Mesenchymal stem cell (in vitro differentiated cells and primary cell): Measurements from ENCODE around the gene NCOA1.

Experiments
- DNase-seq: peaks from one replicate; pipeline ENCODE4 v3.0.0-alpha.2; 2013
- H2AFZ ChIP-seq: one replicate; pipeline ENCODE4 v1.6.1; 2013; ENCODE audit warnings: low read depth, mild to moderate bottlenecking, control low read depth, inconsistent platforms, low read length, moderate library complexity
- H2AK5ac ChIP-seq: 2 replicates; pipeline ENCODE4 v1.6.1; 2013; ENCODE audit warnings: low read length, moderate library complexity, mild to moderate bottlenecking, inconsistent platforms; ENCODE audit not compliant: severe bottlenecking
- H2BK120ac ChIP-seq: one replicate; pipeline ENCODE4 v1.6.1; 2013; ENCODE audit warnings: low read depth, mild to moderate bottlenecking, inconsistent platforms, low read length, moderate library complexity
- H2BK12ac ChIP-seq, 2 experiments: one replicate each; pipeline ENCODE4 v1.6.1; 2013; ENCODE audit warnings: inconsistent platforms in 2 of 2, low read length in 2 of 2, mild to moderate bottlenecking in 2 of 2, moderate library complexity in 2 of 2, control low read depth in 1 of 2
- H2BK15ac ChIP-seq: one replicate; pipeline ENCODE4 v1.6.1; 2013; ENCODE audit warnings: mild to moderate bottlenecking, low read depth, inconsistent platforms; ENCODE audit not compliant: poor library complexity, severe bottlenecking
- H2BK5ac ChIP-seq: 2 replicates; pipeline ENCODE4 v1.6.1; 2013; ENCODE audit warnings: low read depth, mild to moderate bottlenecking, low read length, control low read depth, inconsistent platforms; ENCODE audit not compliant: poor library complexity, severe bottlenecking
- H3K14ac ChIP-seq, 2 experiments: one replicate each; pipeline ENCODE4 v1.6.1; 2013; ENCODE audit warnings: inconsistent platforms in 2 of 2, low read length in 2 of 2, control low read depth in 1 of 2, mild to moderate bottlenecking in 1 of 2, moderate library complexity in 1 of 2
- H3K18ac ChIP-seq, 2 experiments: one replicate each; pipeline ENCODE4 v1.6.1; 2013; ENCODE audit warnings: inconsistent platforms in 2 of 2, low read length in 2 of 2, control low read depth in 1 of 2, low read depth in 1 of 2, mild to moderate bottlenecking in 1 of 2
- H3K23ac ChIP-seq, 2 experiments: one replicate each; pipeline ENCODE4 v1.6.1; 2013; ENCODE audit warnings: inconsistent platforms in 2 of 2, low read length in 2 of 2, mild to moderate bottlenecking in 2 of 2, moderate library complexity in 2 of 2, control low read depth in 1 of 2
- H3K27ac ChIP-seq: 2 replicates; pipeline ENCODE4 v1.5.1; 2013; ENCODE audit warnings: mild to moderate bottlenecking, moderate library complexity, low read length, control low read depth, inconsistent platforms; ENCODE audit not compliant: poor library complexity, severe bottlenecking
- H3K27me3 ChIP-seq, 2 experiments: 2 replicates each; pipeline versions ENCODE4 v1.6.1 to v1.7.0; 2013; ENCODE audit warnings: low read length in 2 of 2, mild to moderate bottlenecking in 2 of 2, moderate library complexity in 2 of 2, control low read depth in 1 of 2, inconsistent platforms in 1 of 2; ENCODE audit not compliant: control insufficient read depth in 1 of 2, insufficient read depth in 1 of 2
- H3K36me3 ChIP-seq, 2 experiments: 2 replicates each; pipeline versions ENCODE4 v1.6.1 to v1.7.0; 2013; ENCODE audit warnings: low read length in 2 of 2, control low read depth in 1 of 2, inconsistent platforms in 1 of 2, low read depth in 1 of 2, mild to moderate bottlenecking in 1 of 2; ENCODE audit not compliant: insufficient read depth in 2 of 2, control insufficient read depth in 1 of 2
- H3K4ac ChIP-seq, 2 experiments: one replicate each; pipeline ENCODE4 v1.6.1; 2013; ENCODE audit warnings: inconsistent platforms in 2 of 2, low read length in 2 of 2, mild to moderate bottlenecking in 2 of 2, moderate library complexity in 2 of 2, control low read depth in 1 of 2, low read depth in 1 of 2
- H3K4me1 ChIP-seq: 2 replicates; pipeline ENCODE4 v1.6.1; 2013; ENCODE audit warnings: low read depth, low read length, control low read depth; ENCODE audit not compliant: control insufficient read depth, insufficient read depth
- H3K4me2 ChIP-seq: 2 replicates; pipeline ENCODE4 v1.6.1; 2013; ENCODE audit warnings: low read length, mild to moderate bottlenecking, inconsistent platforms; ENCODE audit not compliant: poor library complexity, severe bottlenecking
- H3K4me3 ChIP-seq, 2 experiments: 2 replicates each; pipeline versions ENCODE4 v1.5.1 to v1.7.0; 2013; ENCODE audit warnings: low read length in 2 of 2, mild to moderate bottlenecking in 2 of 2, control low read depth in 1 of 2, low read depth in 1 of 2; ENCODE audit not compliant: insufficient read depth in 1 of 2
- H3K79me1 ChIP-seq: replicated peaks from 2 replicates; pipeline ENCODE4 v1.6.1; 2013; ENCODE audit warnings: mild to moderate bottlenecking, control low read depth, low read length, inconsistent platforms; ENCODE audit not compliant: poor library complexity, severe bottlenecking
- H3K9ac ChIP-seq: 2 replicates; pipeline ENCODE4 v1.7.0; 2013; ENCODE audit warnings: mild to moderate bottlenecking, low read length, moderate library complexity
- H3K9me3 ChIP-seq: 2 replicates; pipeline ENCODE4 v1.7.0; 2013; ENCODE audit warnings: mild to moderate bottlenecking, low read length; ENCODE audit not compliant: control insufficient read depth
- H4K8ac ChIP-seq: one replicate; pipeline ENCODE4 v1.6.1; 2013; ENCODE audit warnings: inconsistent platforms, mild to moderate bottlenecking, low read length, moderate library complexity
- H4K91ac ChIP-seq: one replicate; pipeline ENCODE4 v1.6.1; 2013; ENCODE audit warnings: mild to moderate bottlenecking, low read length, inconsistent platforms
- WGBS: methylation state at CpG from one replicate; pipeline ENCODE4 v1.1.7; 2013; ENCODE audit warnings: mixed read lengths; 5-methylcytosine and 5-hydroxymethylcytosine counted together

The NCOA1 gene

GRCh38 chr2:24613154-24613814, 122.2 kb downstream of the NCOA1 start:
- Histone ChIP-seq H3K27ac (no peak overlapping the region), H2BK12ac (peak overlapping the region in 1 of 2 experiments; percentile 29), H2AK5ac (no peak overlapping the region), H2BK15ac (no peak overlapping the region), H2BK5ac (no peak overlapping the region), H3K9me3 (no peaks in the 10 kb centered on the region), H3K27me3 (no peaks in the 10 kb centered on the region), H3K18ac (peak overlapping the region in 1 of 2 experiments; percentile 61), H3K14ac (peak overlapping the region in 1 of 2 experiments; percentile 18), H2AFZ (no peak overlapping the region), H4K8ac (peak overlapping the region; percentile 61), H3K23ac (no peak overlapping the region), H3K4me2 (no peak overlapping the region), H3K4me1 (peaks cover 3% of the 10 kb centered on the region), H3K4ac (no peak overlapping the region), H3K36me3 (no peaks in the 10 kb centered on the region), H3K9ac (no peak overlapping the region), H4K91ac (peak overlapping the region; percentile 88), H2BK120ac (no peak overlapping the region), H3K4me3 (no peak overlapping the region), H3K79me1 (peaks cover 23% of the 10 kb centered on the region)
- DNase-seq, result peak; percentile 78
- WGBS, result 63% methylated on average over 6 of the region's 6 CpGs

GRCh38 chr2:24616616-24617015, 125.6 kb downstream of the NCOA1 start:
- 88% methylated on average over 1 of the region's 2 CpGs for WGBS
- no peak overlapping the region for H2BK120ac ChIP-seq
- peak; percentile 37 for DNase-seq
- no peaks in the 10 kb centered on the region for H3K36me3 ChIP-seq
- no peak overlapping the region for H3K18ac ChIP-seq
- no peak overlapping the region for H3K9ac ChIP-seq
- no peak overlapping the region for H2AK5ac ChIP-seq
- H2BK12ac ChIP-seq, result no peak overlapping the region
- H4K91ac ChIP-seq, result no peak overlapping the region
- no peaks in the 10 kb centered on the region for H3K9me3 ChIP-seq
- no peak overlapping the region for H2BK15ac ChIP-seq
- H4K8ac ChIP-seq, result no peak overlapping the region
- H2BK5ac ChIP-seq, result no peak overlapping the region
- H3K4me1 ChIP-seq, result peaks cover 3% of the 10 kb centered on the region
- no peak overlapping the region for H3K23ac ChIP-seq
- H3K79me1 ChIP-seq, result peaks cover 27% of the 10 kb centered on the region
- H3K4me3 ChIP-seq, result no peak overlapping the region
- H3K27me3 ChIP-seq, result no peaks in the 10 kb centered on the region
- no peak overlapping the region for H3K14ac ChIP-seq
- no peak overlapping the region for H2AFZ ChIP-seq
- H3K4me2 ChIP-seq, result no peak overlapping the region
- H3K4ac ChIP-seq, result no peak overlapping the region
- no peak overlapping the region for H3K27ac ChIP-seq

- no peak for DNase-seq
- peaks cover 28% of the 10 kb centered on the region for H3K79me1 ChIP-seq
- no peaks in the 10 kb centered on the region for H3K9me3 ChIP-seq
- H2BK12ac ChIP-seq, result no peak overlapping the region
- WGBS, result 100% methylated on average over 2 of the region's 2 CpGs
- peaks cover 3% of the 10 kb centered on the region for H3K4me1 ChIP-seq
- no peak overlapping the region for H2BK5ac ChIP-seq
- no peak overlapping the region for H3K4me3 ChIP-seq
- no peak overlapping the region for H3K27ac ChIP-seq
- no peak overlapping the region for H2AFZ ChIP-seq
- H2BK120ac ChIP-seq, result no peak overlapping the region
- H2BK15ac ChIP-seq, result no peak overlapping the region
- H3K4me2 ChIP-seq, result no peak overlapping the region
- H3K9ac ChIP-seq, result no peak overlapping the region
- no peak overlapping the region for H4K91ac ChIP-seq
- no peak overlapping the region for H4K8ac ChIP-seq
- H3K36me3 ChIP-seq, result no peaks in the 10 kb centered on the region
- no peak overlapping the region for H3K14ac ChIP-seq
- no peak overlapping the region for H3K23ac ChIP-seq
- H3K4ac ChIP-seq, result no peak overlapping the region
- no peaks in the 10 kb centered on the region for H3K27me3 ChIP-seq
- H3K18ac ChIP-seq, result no peak overlapping the region
- no peak overlapping the region for H2AK5ac ChIP-seq
Measured at GRCh38 chr2:24617424-24617823, 126.4 kb downstream of the NCOA1 start.

GRCh38 chr2:24618144-24618543, 127.1 kb downstream of the NCOA1 start:
- H3K14ac ChIP-seq, result no peak overlapping the region
- no peak for DNase-seq
- H3K36me3 ChIP-seq, result no peaks in the 10 kb centered on the region
- no peak overlapping the region for H2BK15ac ChIP-seq
- H3K23ac ChIP-seq, result no peak overlapping the region
- no peak overlapping the region for H3K27ac ChIP-seq
- no peak overlapping the region for H2BK120ac ChIP-seq
- no peak overlapping the region for H3K4me3 ChIP-seq
- H3K4me2 ChIP-seq, result no peak overlapping the region
- no peak overlapping the region for H2BK12ac ChIP-seq
- no peak overlapping the region for H3K9ac ChIP-seq
- no peak overlapping the region for H2BK5ac ChIP-seq
- H3K4me1 ChIP-seq, result peaks cover 3% of the 10 kb centered on the region
- H3K79me1 ChIP-seq, result peaks cover 24% of the 10 kb centered on the region
- no peak overlapping the region for H4K91ac ChIP-seq
- no peak overlapping the region for H2AK5ac ChIP-seq
- H3K4ac ChIP-seq, result no peak overlapping the region
- H3K9me3 ChIP-seq, result no peaks in the 10 kb centered on the region
- no peak overlapping the region for H3K18ac ChIP-seq
- H3K27me3 ChIP-seq, result no peaks in the 10 kb centered on the region
- 87% methylated on average over 1 of the region's 1 CpG for WGBS
- no peak overlapping the region for H4K8ac ChIP-seq
- H2AFZ ChIP-seq, result no peak overlapping the region
